ENCODE results near the gene OSCP1.

DNA sequence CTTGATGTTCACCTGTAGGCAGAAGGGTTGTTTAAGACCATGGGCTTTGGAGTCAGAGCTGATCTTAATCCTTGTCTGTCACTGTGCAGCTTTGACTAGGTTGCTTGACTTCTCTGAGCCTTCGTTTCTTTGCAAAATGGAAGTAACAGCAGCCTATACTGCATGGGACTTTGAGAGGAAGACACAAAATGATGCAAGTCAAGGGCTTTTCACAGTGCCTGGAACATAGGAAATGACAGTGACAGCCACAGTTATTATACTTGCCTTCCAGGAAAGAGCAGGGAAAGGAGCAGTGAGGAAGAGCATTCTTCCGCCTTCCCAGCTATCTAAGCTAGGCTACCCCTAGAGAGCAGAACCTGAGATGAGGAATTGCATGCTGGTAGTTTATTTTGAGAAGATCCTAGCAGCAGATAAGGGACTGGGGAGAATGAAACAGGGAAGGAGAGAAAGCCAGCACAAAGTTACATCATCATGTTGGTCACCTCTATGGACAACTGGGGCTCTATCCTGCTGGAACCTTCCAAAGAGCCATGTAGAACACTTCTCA is 29.3 kb upstream of the OSCP1 start:
- TF ChIP-seq, protein P1, sequence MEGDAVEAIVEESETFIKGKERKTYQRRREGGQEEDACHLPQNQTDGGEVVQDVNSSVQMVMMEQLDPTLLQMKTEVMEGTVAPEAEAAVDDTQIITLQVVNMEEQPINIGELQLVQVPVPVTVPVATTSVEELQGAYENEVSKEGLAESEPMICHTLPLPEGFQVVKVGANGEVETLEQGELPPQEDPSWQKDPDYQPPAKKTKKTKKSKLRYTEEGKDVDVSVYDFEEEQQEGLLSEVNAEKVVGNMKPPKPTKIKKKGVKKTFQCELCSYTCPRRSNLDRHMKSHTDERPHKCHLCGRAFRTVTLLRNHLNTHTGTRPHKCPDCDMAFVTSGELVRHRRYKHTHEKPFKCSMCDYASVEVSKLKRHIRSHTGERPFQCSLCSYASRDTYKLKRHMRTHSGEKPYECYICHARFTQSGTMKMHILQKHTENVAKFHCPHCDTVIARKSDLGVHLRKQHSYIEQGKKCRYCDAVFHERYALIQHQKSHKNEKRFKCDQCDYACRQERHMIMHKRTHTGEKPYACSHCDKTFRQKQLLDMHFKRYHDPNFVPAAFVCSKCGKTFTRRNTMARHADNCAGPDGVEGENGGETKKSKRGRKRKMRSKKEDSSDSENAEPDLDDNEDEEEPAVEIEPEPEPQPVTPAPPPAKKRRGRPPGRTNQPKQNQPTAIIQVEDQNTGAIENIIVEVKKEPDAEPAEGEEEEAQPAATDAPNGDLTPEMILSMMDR (IDR thresholded peaks at IDR 0.05) = no peak
- TF ChIP-seq POLR2A (IDR thresholded peaks at IDR 0.05) = no peak

Data from vagina (tissue), 2 donors.